Ovary (tissue), 3 donors: ENCODE measurements around the gene KBTBD8.

ENCODE experiments used
- CTCF ChIP-seq, 3 donors: fragments of 450-650 bp in 2 of 3; fragments of 200-600 bp in 1 of 3; IDR thresholded peaks; one replicate each; pipeline versions ENCODE4 v1.5.1 to v1.8.0; 2016 to 2022; ENCODE audit warnings: antibody characterized with exemption in 3 of 3, mild to moderate bottlenecking in 1 of 3
- EP300 ChIP-seq: sonication (generic); formaldehyde crosslinking; IDR thresholded peaks from one replicate; pipeline ENCODE4 v1.6.1; 2017; ENCODE audit warnings: antibody characterized with exemption
- donor health status: DM: no; HTN: no; CAD: no.

- TF ChIP-seq CTCF (IDR thresholded peaks at IDR 0.05) (no peak), EP300 (no peak)
Measured at GRCh38 chr3:66962664-66963063, 35.4 kb upstream of the KBTBD8 start.
